ENCODE measurements around the gene EFR3B. TPM values are rescaled to one million over a fixed set of nuclear protein-coding genes. Genes with fewer than 3 reads are reported as not detected.

EFR3B gene
- total and polyA plus RNA-seq, 10 of the 15 experiments (the other 5 are each of a cell fraction or from before 2014, with no cell fraction given), result 0.12 to 3.9 (median 1.8) TPM

GRCh38 chr2:25169073-25169470 lies 127.2 kb downstream of the EFR3B start (continued):
- TF ChIP-seq MEF2B (IDR thresholded peaks at IDR 0.05; ENCODE audit: partially characterized antibody, poor library complexity, severe bottlenecking), result peak; percentile 81

- RAD21 ChIA-PET (ENCODE audit: unreplicated experiment), result interaction anchor here (1.1 kb wide), 1 partner anchor 26 kb away, joined by 5 read pairs; no protein-coding TSS in a partner anchor
- intact Hi-C loops (cut with micrococcal nuclease; ENCODE audit: unreplicated experiment), result no loop called here
- CTCF ChIA-PET, result interaction anchor here (0.6 kb wide), 1 partner anchor 778 kb away, joined by 3 read pairs; no protein-coding TSS in a partner anchor
- H4K20me1 ChIP-seq (ENCODE audit: control insufficient read depth, insufficient read depth), result no peaks in the 10 kb centered on the region
- in situ Hi-C loops (cut with MboI), result no loop called here
- no peaks in the 10 kb centered on the region for H3K79me2 ChIP-seq (ENCODE audit: control insufficient read depth, insufficient read depth, low read length)
- TF ChIP-seq E4F1 (IDR thresholded peaks at IDR 0.05; ENCODE audit: borderline replicate concordance, partially characterized antibody) (no peak), ATF3 (IDR thresholded peaks at IDR 0.05; ENCODE audit: borderline replicate concordance, extremely low read depth, low read depth, low read length) (no peak), MXI1 (IDR thresholded peaks at IDR 0.05; ENCODE audit: low read depth, low read length) (no peak), MLLT1 (IDR thresholded peaks at IDR 0.05) (no peak), RUNX3 (IDR thresholded peaks at IDR 0.05; ENCODE audit: low read length) (no peak), RELB (IDR thresholded peaks at IDR 0.05; ENCODE audit: low read depth) (no peak), MAX (IDR thresholded peaks at IDR 0.05; ENCODE audit: low read depth, low read length) (no peak), MEF2A (IDR thresholded peaks at IDR 0.05; ENCODE audit: insufficient read depth, low read depth, low read length) (no peak), SIX5 (IDR thresholded peaks at IDR 0.05; ENCODE audit: low read depth, low read length, severe bottlenecking) (no peak), SUZ12 (IDR thresholded peaks at IDR 0.05; ENCODE audit: unreplicated experiment) (no peak), CBFB (IDR thresholded peaks at IDR 0.05; ENCODE audit: low read depth) (no peak)
- WGBS (ENCODE audit: insufficient coverage, insufficient replicate concordance, low lambda C conversion rate, missing lambda C conversion rate), result 57% methylated on average over 7 of the region's 7 CpGs
- no peaks in the 10 kb centered on the region for H3K36me3 ChIP-seq (ENCODE audit: control insufficient read depth in 2 of 2, insufficient read depth in 2 of 2, low read length in 1 of 2)
- no peak for DNase-seq (ENCODE audit: low read depth, low spot score)
- peaks cover 13% of the 10 kb centered on the region for H3K4me1 ChIP-seq (ENCODE audit: control insufficient read depth, insufficient read depth, low read length)
- no peak overlapping the region for H3K9ac ChIP-seq (ENCODE audit: control insufficient read depth, insufficient read depth, low read length)
- H3K27ac ChIP-seq (ENCODE audit: control insufficient read depth, insufficient read depth), result no peak overlapping the region
- ATAC-seq, result peak; percentile 38
- no peak overlapping the region for H2AFZ ChIP-seq (ENCODE audit: control insufficient read depth, low read depth, low read length)
- H3K4me3 ChIP-seq, result no peak overlapping the region
- POLR2A ChIA-PET, result no interaction called here
- peaks cover 5 to 17% of the 10 kb centered on the region in 2 experiments for H3K27me3 ChIP-seq (replicated peaks in 1 of 2; ENCODE audit: control insufficient read depth in 2 of 2, insufficient read depth in 2 of 2, low read length in 1 of 2)
- H3K9me3 ChIP-seq (replicated peaks; ENCODE audit: control insufficient read depth, insufficient read depth, low read length), result no peaks in the 10 kb centered on the region
- no TSS peak for BruUV-seq (replicated peaks)
- H3K4me2 ChIP-seq (ENCODE audit: control insufficient read depth, insufficient read depth), result no peak overlapping the region
- SMC1A ChIA-PET (ENCODE audit: uncharacterized antibody, unreplicated experiment), result interaction anchor here (0.8 to 0.9 kb wide), 2 partner anchors 16 to 395 kb away, joined by 3 read pairs; no protein-coding TSS in a partner anchor
- FAIRE-seq, result no peak
These were observed 129.0 kb downstream of the EFR3B start for GRCh38 chr2:25170888-25171287.
